SK-N-SH (cell line): Measurements from ENCODE around the gene DGKH. TPM values are rescaled to one million over a fixed set of nuclear protein-coding genes. Genes with fewer than 3 reads are reported as not detected.
A peak's percentile ranks its signal among the peaks of the same experiment; 100 is the strongest.

Source experiments
- CTCF ChIA-PET: fragments of 300-600, 350-600 bp; formaldehyde crosslinking; extraction: SDS; loops from one replicate; lab custom pipeline; 2021; lab: Yijun Ruan, JAX
- POLR2A ChIA-PET: fragments of 350-600 bp; sonication (Branson Sonifier 250); formaldehyde crosslinking; extraction: SDS; loops from one replicate; lab custom pipeline; 2020; ENCODE audit warnings: antibody characterized with exemption, inconsistent platforms; lab: Yijun Ruan, JAX
- DNase-seq: peaks from one replicate; pipeline ENCODE4 v3.0.0; 2012
- H2AFZ ChIP-seq: fragments of 200-600 bp; sonication (generic); 2 replicates; pipeline ENCODE4 v1.8.1; 2016; ENCODE audit warnings: antibody characterized with exemption, mild to moderate bottlenecking, low read depth
- H3F3A ChIP-seq: fragments of 200-600 bp; sonication (generic); replicated peaks from 2 replicates; pipeline ENCODE3; 2016; ENCODE audit warnings: antibody characterized with exemption, mild to moderate bottlenecking; ENCODE audit not compliant: insufficient read depth
- H3K27ac ChIP-seq, 2 experiments: fragments of 200-500 bp in 1 of 2; fragments of 200-600 bp in 1 of 2; sonication (Bioruptor generic) in 1 of 2; sonication (generic), shearing (Covaris generic) in 1 of 2; 2 replicates each; pipeline versions ENCODE4 v1.5.1 to v1.6.1; 2014 to 2016; ENCODE audit warnings: low read depth in 2 of 2, inconsistent platforms in 1 of 2, low read length in 1 of 2, mild to moderate bottlenecking in 1 of 2, mixed read lengths in 1 of 2
- H3K27me3 ChIP-seq: fragments of 200-600 bp; sonication (generic), shearing (Covaris generic); 2 replicates; pipeline ENCODE4 v1.6.1; 2016; ENCODE audit warnings: mixed run types; ENCODE audit not compliant: insufficient read depth
- H3K36me3 ChIP-seq, 2 experiments: fragments of 200-500 bp in 1 of 2; fragments of 200-600 bp in 1 of 2; sonication (Bioruptor generic) in 1 of 2; sonication (generic) in 1 of 2; replicated peaks in 1 of 2; 2 replicates each; pipeline versions ENCODE3 to v1.5.1; 2014 to 2016; ENCODE audit warnings: low read length in 1 of 2, mild to moderate bottlenecking in 1 of 2; ENCODE audit not compliant: insufficient read depth in 2 of 2, control insufficient read depth in 1 of 2
- H3K4me1 ChIP-seq, 2 experiments: fragments of 200-500 bp in 1 of 2; fragments of 200-600 bp in 1 of 2; sonication (Bioruptor generic) in 1 of 2; sonication (generic), shearing (Covaris generic) in 1 of 2; 2 replicates each; pipeline versions ENCODE4 v1.5.1 to v1.6.1; 2014 to 2016; ENCODE audit warnings: low read depth in 1 of 2, low read length in 1 of 2, mixed run types in 1 of 2; ENCODE audit not compliant: insufficient read depth in 2 of 2, control insufficient read depth in 1 of 2
- H3K4me2 ChIP-seq: fragments of 200-600 bp; sonication (generic), shearing (Covaris generic); 2 replicates; pipeline ENCODE4 v1.6.1; 2017; ENCODE audit warnings: mixed run types
- H3K4me3 ChIP-seq, 2 experiments: fragments of 200-500 bp in 1 of 2; fragments of 200-600 bp in 1 of 2; sonication (Bioruptor generic) in 1 of 2; sonication (generic), shearing (Covaris generic) in 1 of 2; 2 replicates each; pipeline versions ENCODE4 v1.5.1 to v1.8.1; 2014 to 2016; ENCODE audit warnings: low read depth in 2 of 2, inconsistent platforms in 1 of 2, low read length in 1 of 2, mild to moderate bottlenecking in 1 of 2, mixed read lengths in 1 of 2, moderate library complexity in 1 of 2
- H3K79me2 ChIP-seq: fragments of 200-600 bp; sonication (generic); 2 replicates; pipeline ENCODE4 v1.8.1; 2017; ENCODE audit warnings: mild to moderate bottlenecking; ENCODE audit not compliant: insufficient read depth
- H3K9ac ChIP-seq: fragments of 200-600 bp; sonication (generic); 2 replicates; pipeline ENCODE4 v1.6.1; 2017; ENCODE audit warnings: mixed run types
- H3K9me2 ChIP-seq: fragments of 200-600 bp; sonication (generic); 2 replicates; pipeline ENCODE4 v1.6.1; 2017; ENCODE audit warnings: mixed run types
- H3K9me3 ChIP-seq: fragments of 200-600 bp; sonication (generic); 2 replicates; pipeline ENCODE4 v1.6.1; 2017; ENCODE audit warnings: mixed run types, mild to moderate bottlenecking, moderate library complexity
- H4K20me1 ChIP-seq: fragments of 200-600 bp; sonication (generic); 2 replicates; pipeline ENCODE4 v1.6.1; 2017; ENCODE audit warnings: mild to moderate bottlenecking, mixed run types; ENCODE audit not compliant: insufficient read depth
- CTCF ChIP-seq: fragments of 200-600 bp; sonication (generic); IDR thresholded peaks from 2 replicates; pipeline ENCODE4 v1.6.1; 2017; ENCODE audit warnings: antibody characterized with exemption, mild to moderate bottlenecking, moderate library complexity
- EP300 ChIP-seq, 2 experiments: IDR thresholded peaks; 2 replicates each; pipeline versions ENCODE4 v1.4.0 to v1.6.1; 2012; ENCODE audit warnings: borderline replicate concordance in 1 of 2, low read depth in 1 of 2, low read length in 1 of 2
- EZH2phosphoT487 ChIP-seq: fragments of 200-600 bp; sonication (generic); IDR thresholded peaks from 2 replicates; pipeline ENCODE4 v1.6.1; 2017; ENCODE audit warnings: low read depth, mixed run types, mild to moderate bottlenecking, antibody characterized with exemption, moderate library complexity, borderline replicate concordance
- FOSL2 ChIP-seq: IDR thresholded peaks from 2 replicates; pipeline ENCODE4 v1.4.0; 2012; ENCODE audit warnings: low read depth, mild to moderate bottlenecking, moderate library complexity, borderline replicate concordance
- IRF3 ChIP-seq: fragments of 150-350 bp; IDR thresholded peaks from 2 replicates; pipeline ENCODE4 v1.6.1; 2016; ENCODE audit warnings: mild to moderate bottlenecking, low read depth, low read length
- JUND ChIP-seq: IDR thresholded peaks from 2 replicates; pipeline ENCODE4 v1.4.0; 2012
- MAX ChIP-seq: IDR thresholded peaks from 2 replicates; pipeline ENCODE4 v1.4.0; 2012; ENCODE audit warnings: low read depth
- MEF2A ChIP-seq: IDR thresholded peaks from 2 replicates; pipeline ENCODE4 v1.4.0; 2012; ENCODE audit warnings: low read depth, borderline replicate concordance
- NRF1 ChIP-seq: IDR thresholded peaks from 2 replicates; pipeline ENCODE4 v1.6.1; 2012; ENCODE audit warnings: low read depth, mild to moderate bottlenecking, low read length
- POLR2AphosphoS5 ChIP-seq: IDR thresholded peaks from 2 replicates; pipeline ENCODE4 v1.6.1; 2012; ENCODE audit warnings: low read depth, low read length
- RAD21 ChIP-seq: IDR thresholded peaks from 2 replicates; pipeline ENCODE4 v1.6.1; 2012; ENCODE audit warnings: mild to moderate bottlenecking, low read length
- RCOR1 ChIP-seq: fragments of 150-350 bp; IDR thresholded peaks from 2 replicates; pipeline ENCODE4 v1.6.1; 2017; ENCODE audit warnings: antibody characterized with exemption, low read length
- RXRA ChIP-seq: IDR thresholded peaks from 2 replicates; pipeline ENCODE4 v1.4.0; 2012; ENCODE audit warnings: low read depth, mild to moderate bottlenecking, borderline replicate concordance
- TAF1 ChIP-seq: IDR thresholded peaks from 2 replicates; pipeline ENCODE4 v1.6.1; 2012; ENCODE audit warnings: low read depth, mild to moderate bottlenecking, low read length, moderate library complexity, borderline replicate concordance
- TCF12 ChIP-seq: IDR thresholded peaks from 2 replicates; pipeline ENCODE4 v1.4.0; 2012
- TEAD4 ChIP-seq: IDR thresholded peaks from 2 replicates; pipeline ENCODE4 v1.4.0; 2012; ENCODE audit warnings: mild to moderate bottlenecking, borderline replicate concordance; ENCODE audit not compliant: insufficient read depth
- USF2 ChIP-seq: fragments of 150-350 bp; IDR thresholded peaks from 2 replicates; pipeline ENCODE4 v1.6.1; 2017; ENCODE audit warnings: antibody characterized with exemption, low read length, low read depth, borderline replicate concordance
- YY1 ChIP-seq: IDR thresholded peaks from 2 replicates; pipeline ENCODE4 v1.4.0; 2012; ENCODE audit warnings: low read depth, mild to moderate bottlenecking
- WGBS: methylation state at CpG from one replicate; pipeline ENCODE4 v1.1.6; 2017; ENCODE audit warnings: low lambda C conversion rate; 5-methylcytosine and 5-hydroxymethylcytosine counted together
- polyA plus RNA-seq, 3 experiments: library from polyadenylated mRNA; depleted of rRNA; stranded (reverse); fragments of >200 nt; gene quantifications; 2 replicates each; pipeline ENCODE4 v1.2.3, GENCODE V29; 2012

Gene DGKH
- polyA plus RNA-seq, 1 of the 3 experiments (the other 2 are of a cell fraction), result 2.5 TPM

- Histone ChIP-seq H3K36me3 (no peaks in the 10 kb centered on the region), H3K79me2 (peaks cover 55% of the 10 kb centered on the region), H2AFZ (peak overlapping the region; percentile 85; the same call in 1 of the 2 replicates), H3K4me1 (peaks cover 10 to 15% of the 10 kb centered on the region in 2 experiments; a peak in 3 of 4 replicates), H4K20me1 (peaks cover 3% of the 10 kb centered on the region; the same call in 1 of the 2 replicates), H3K27me3 (no peaks in the 10 kb centered on the region), H3K4me2 (peak overlapping the region; percentile 88), H3K9ac (peak overlapping the region; percentile 88), H3F3A (peaks cover 15% of the 10 kb centered on the region), H3K9me2 (no peaks in the 10 kb centered on the region), H3K9me3 (no peaks in the 10 kb centered on the region), H3K27ac (peak overlapping the region; percentile 43 to 89), H3K4me3 (peak overlapping the region; percentile 76 to 82)
- TF ChIP-seq TCF12, result peak; percentile 3; the same call in 1 of the 2 replicates
- no peak for TF ChIP-seq RAD21
- peak; percentile 31; the same call in 1 of the 2 replicates for TF ChIP-seq MAX
- 0 out of 2 replicates have a peak, but pooled peaks have one; percentile 26 for TF ChIP-seq POLR2AphosphoS5
- TF ChIP-seq TAF1, result 0 out of 2 replicates have a peak, but pooled peaks have one; percentile 44
- TF ChIP-seq EP300 (IDR thresholded peaks at IDR 0.05; ENCODE audit: borderline replicate concordance in 1 of 2, low read depth in 1 of 2, low read length in 1 of 2), result no peak
- TF ChIP-seq NRF1, result 0 out of 2 replicates have a peak, but pooled peaks have one; percentile 22
- TF ChIP-seq CTCF, result no peak
- no peak for TF ChIP-seq IRF3
- TF ChIP-seq RXRA, result no peak
- TF ChIP-seq TEAD4, result no peak
- no peak for TF ChIP-seq EZH2phosphoT487
- no peak for TF ChIP-seq RCOR1
- no peak for TF ChIP-seq YY1
- TF ChIP-seq JUND, result no peak
- TF ChIP-seq FOSL2, result no peak
- no peak for TF ChIP-seq USF2
- TF ChIP-seq MEF2A, result no peak
- peak; percentile 71 for DNase-seq
- WGBS, result under 1% methylated on average over 44 of the region's 50 CpGs
- CTCF ChIA-PET, result interaction anchor here (0.9 to 1.8 kb wide), 6 partner anchors 58 to 395 kb away, joined by 3 to 7 read pairs (median 4); no protein-coding TSS in a partner anchor
- POLR2A ChIA-PET, result no interaction called here
These were observed 697 bp upstream of the DGKH start for GRCh38 chr13:42047561-42048341.
